Astrocyte of the spinal cord (primary cell): Measurements from ENCODE around the gene ITGA11.

Source experiments
- DNase-seq: peaks from one replicate; pipeline ENCODE4 v3.0.0; 2011; ENCODE audit warnings: low read depth, low spot score
- H3K4me3 ChIP-seq: 2 replicates; pipeline ENCODE4 v1.5.1; 2011; ENCODE audit warnings: low read depth, mild to moderate bottlenecking, low read length, moderate library complexity
- CTCF ChIP-seq: IDR thresholded peaks from 2 replicates; pipeline ENCODE4 v1.5.1; 2012; ENCODE audit warnings: low read depth, mild to moderate bottlenecking, low read length, inconsistent platforms
- in situ Hi-C: cut with HindIII; loops from 2 replicates; pipeline ENCODE4 v1.10.0; 2017; ENCODE audit warnings: low sequenced_read_pairs

Gene ITGA11

GRCh38 chr15:68292967-68293366 is 139.0 kb downstream of the ITGA11 start:
- no peak for TF ChIP-seq CTCF
- no peak overlapping the region for H3K4me3 ChIP-seq
- in situ Hi-C loops = no loop called here

GRCh38 chr15:68292157-68292781 is 139.7 kb downstream of the ITGA11 start:
- no peak for TF ChIP-seq CTCF
- no peak for DNase-seq
- no peak overlapping the region for H3K4me3 ChIP-seq
- in situ Hi-C loops = no loop called here

More at GRCh38 chr15:68292967-68293366, 139.0 kb downstream of the ITGA11 start:
- no peak for DNase-seq

- in situ Hi-C loops = no loop called here
- no peak for DNase-seq
- TF ChIP-seq CTCF = no peak
- H3K4me3 ChIP-seq = no peak overlapping the region
Observed at GRCh38 chr15:68290715-68291114, 141.2 kb downstream of the ITGA11 start.

GRCh38 chr15:68289621-68290352 is 142.2 kb downstream of the ITGA11 start:
- in situ Hi-C loops = no loop called here
- H3K4me3 ChIP-seq = no peak overlapping the region
- TF ChIP-seq CTCF = no peak
- no peak for DNase-seq

GRCh38 chr15:68289057-68289456 is 142.9 kb downstream of the ITGA11 start:
- TF ChIP-seq CTCF = no peak
- in situ Hi-C loops = no loop called here
- DNase-seq = no peak
- no peak overlapping the region for H3K4me3 ChIP-seq

- TF ChIP-seq CTCF = no peak
- DNase-seq = no peak
- H3K4me3 ChIP-seq = no peak overlapping the region
- in situ Hi-C loops = no loop called here
Observed at GRCh38 chr15:68286256-68286655, 145.7 kb downstream of the ITGA11 start.
